WTC11 (cell line): Measurements from ENCODE around the gene UGGT2. TPM values are rescaled to one million over a fixed set of nuclear protein-coding genes. Genes with fewer than 3 reads are reported as not detected.

Source experiments
- ATAC-seq: fragments of 200-7000 bp; cut with Tn5 transposase; 2 replicates; pipeline ENCODE4 v1.10.0; 2021; ENCODE audit warnings: mild to moderate bottlenecking, moderate library complexity
- CTCF ChIA-PET: fragments of 300-600 bp; sonication (Branson Sonifier 250); formaldehyde crosslinking; loops from one replicate; lab custom pipeline; 2021; ENCODE audit warnings: antibody characterized with exemption; lab: Charles Lee
- POLR2A ChIA-PET: fragments of 350-600 bp; sonication (Branson Sonifier 250); formaldehyde crosslinking; loops from one replicate; lab custom pipeline; 2021; ENCODE audit warnings: antibody characterized with exemption; lab: Charles Lee
- DNase-seq: peaks from one replicate; pipeline ENCODE4 v3.0.0; 2021; ENCODE audit warnings: low spot score
- H3K27ac Mint-ChIP-seq: 2 replicates; pipeline ENCODE4 v1.8.0; 2021; ENCODE audit warnings: mixed read lengths
- H3K27me3 Mint-ChIP-seq: 2 replicates; pipeline ENCODE4 v1.8.0; 2021; ENCODE audit warnings: low read depth, mild to moderate bottlenecking, moderate library complexity, mixed read lengths
- H3K36me3 Mint-ChIP-seq: 2 replicates; pipeline ENCODE4 v1.8.0; 2021; ENCODE audit warnings: mixed read lengths
- H3K4me1 Mint-ChIP-seq: 2 replicates; pipeline ENCODE4 v1.8.0; 2022; ENCODE audit warnings: mixed read lengths
- H3K4me3 Mint-ChIP-seq: 2 replicates; pipeline ENCODE4 v1.8.0; 2021; ENCODE audit warnings: mild to moderate bottlenecking, moderate library complexity, mixed read lengths
- H3K9me3 Mint-ChIP-seq: 2 replicates; pipeline ENCODE4 v1.8.0; 2021; ENCODE audit warnings: mixed read lengths
- AFF4 ChIP-seq: sonication (generic); formaldehyde crosslinking; IDR thresholded peaks from 2 replicates; pipeline ENCODE4 v1.8.1; 2023; ENCODE audit warnings: mild to moderate bottlenecking, missing genetic modification reagents, borderline replicate concordance
- CBFB ChIP-seq: sonication (generic); formaldehyde crosslinking; IDR thresholded peaks from 2 replicates; pipeline ENCODE4 v1.8.1; 2022; ENCODE audit warnings: mild to moderate bottlenecking, low read depth, missing genetic modification reagents
- CREB1 ChIP-seq: sonication (generic); formaldehyde crosslinking; IDR thresholded peaks from 2 replicates; pipeline ENCODE4 v1.8.0; 2023; ENCODE audit warnings: mild to moderate bottlenecking, missing genetic modification reagents
- ESRRA ChIP-seq: sonication (generic); formaldehyde crosslinking; IDR thresholded peaks from 2 replicates; pipeline ENCODE4 v1.8.1; 2022; ENCODE audit warnings: mild to moderate bottlenecking, missing genetic modification reagents, borderline replicate concordance
- GRHL2 ChIP-seq: fragments of 250-450 bp; sonication (Bioruptor Pico); IDR thresholded peaks from 2 replicates; pipeline ENCODE4 v1.8.0; 2022; ENCODE audit warnings: mild to moderate bottlenecking, moderate library complexity; ENCODE audit not compliant: insufficient replicate concordance, severe bottlenecking
- MYBL2 ChIP-seq: sonication (generic); formaldehyde crosslinking; IDR thresholded peaks from 2 replicates; pipeline ENCODE4 v1.8.1; 2023; ENCODE audit warnings: mild to moderate bottlenecking, moderate library complexity, missing genetic modification reagents
- NFE2L1 ChIP-seq: sonication (generic); formaldehyde crosslinking; IDR thresholded peaks from 2 replicates; pipeline ENCODE4 v1.8.1; 2023; ENCODE audit warnings: missing genetic modification reagents
- NR2C2 ChIP-seq: sonication (generic); formaldehyde crosslinking; IDR thresholded peaks from 2 replicates; pipeline ENCODE4 v1.8.0; 2022; ENCODE audit warnings: mild to moderate bottlenecking, missing genetic modification reagents
- NR3C1 ChIP-seq: sonication (generic); formaldehyde crosslinking; conservative IDR thresholded peaks from 2 replicates; pipeline ENCODE4 v1.8.1; 2023; ENCODE audit warnings: low read depth, mild to moderate bottlenecking, missing genetic modification reagents
- RORB ChIP-seq: fragments of 250-450 bp; sonication (Bioruptor Pico); IDR thresholded peaks from 2 replicates; pipeline ENCODE4 v1.9.0; 2021; ENCODE audit warnings: mild to moderate bottlenecking
- SOX15 ChIP-seq: fragments of 250-450 bp; sonication (Bioruptor Pico); IDR thresholded peaks from 2 replicates; pipeline ENCODE4 v1.9.0; 2021; ENCODE audit warnings: mild to moderate bottlenecking
- TCF7 ChIP-seq: sonication (generic); formaldehyde crosslinking; IDR thresholded peaks from 2 replicates; pipeline ENCODE4 v1.8.0; 2022; ENCODE audit warnings: mild to moderate bottlenecking, low read depth, missing genetic modification reagents, moderate library complexity
- ZNF232 ChIP-seq: sonication (generic); formaldehyde crosslinking; IDR thresholded peaks from 2 replicates; pipeline ENCODE4 v1.8.0; 2022; ENCODE audit warnings: mild to moderate bottlenecking, missing genetic modification reagents
- ZNF423 ChIP-seq: fragments of 250-450 bp; sonication (Bioruptor Pico); IDR thresholded peaks from 2 replicates; pipeline ENCODE4 v2.1.2; 2022; ENCODE audit warnings: mild to moderate bottlenecking, moderate library complexity
- total RNA-seq: library from RNA; stranded (reverse); gene quantifications from 3 replicates; pipeline ENCODE4 v1.2.3, GENCODE V29; 2021
- TF ChIP-seq, protein P1 (sequence below): fragments of 250-450 bp; sonication (Bioruptor Pico); IDR thresholded peaks from 2 replicates; pipeline ENCODE4 v1.8.0; 2021; ENCODE audit warnings: mild to moderate bottlenecking
- TF ChIP-seq, protein P2 (sequence below): sonication (generic); formaldehyde crosslinking; IDR thresholded peaks from 2 replicates; pipeline ENCODE4 v1.8.0; 2023; ENCODE audit warnings: mild to moderate bottlenecking, missing genetic modification reagents
- TF ChIP-seq, protein P3 (sequence below): sonication (generic); formaldehyde crosslinking; IDR thresholded peaks from 2 replicates; pipeline ENCODE4 v1.8.0; 2022; ENCODE audit warnings: mild to moderate bottlenecking, missing genetic modification reagents
- TF ChIP-seq, protein P4 (sequence below): fragments of 250-450 bp; sonication (Bioruptor Pico); IDR thresholded peaks from 2 replicates; pipeline ENCODE4 v1.9.0; 2021; ENCODE audit warnings: mild to moderate bottlenecking
- TF ChIP-seq, protein P5 (sequence below): fragments of 250-450 bp; sonication (Bioruptor Pico); IDR thresholded peaks from 2 replicates; pipeline ENCODE4 v1.9.0; 2021; ENCODE audit warnings: mild to moderate bottlenecking, borderline replicate concordance

The UGGT2 gene
- total RNA-seq, 1 experiment from 2014 or later, result 31.1 TPM

GRCh38 chr13:96044238-96044637 lies 9.0 kb downstream of the UGGT2 start (continued):
- TF ChIP-seq, protein P1, sequence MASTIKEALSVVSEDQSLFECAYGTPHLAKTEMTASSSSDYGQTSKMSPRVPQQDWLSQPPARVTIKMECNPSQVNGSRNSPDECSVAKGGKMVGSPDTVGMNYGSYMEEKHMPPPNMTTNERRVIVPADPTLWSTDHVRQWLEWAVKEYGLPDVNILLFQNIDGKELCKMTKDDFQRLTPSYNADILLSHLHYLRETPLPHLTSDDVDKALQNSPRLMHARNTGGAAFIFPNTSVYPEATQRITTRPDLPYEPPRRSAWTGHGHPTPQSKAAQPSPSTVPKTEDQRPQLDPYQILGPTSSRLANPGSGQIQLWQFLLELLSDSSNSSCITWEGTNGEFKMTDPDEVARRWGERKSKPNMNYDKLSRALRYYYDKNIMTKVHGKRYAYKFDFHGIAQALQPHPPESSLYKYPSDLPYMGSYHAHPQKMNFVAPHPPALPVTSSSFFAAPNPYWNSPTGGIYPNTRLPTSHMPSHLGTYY, result no peak
- TF ChIP-seq, protein P2, sequence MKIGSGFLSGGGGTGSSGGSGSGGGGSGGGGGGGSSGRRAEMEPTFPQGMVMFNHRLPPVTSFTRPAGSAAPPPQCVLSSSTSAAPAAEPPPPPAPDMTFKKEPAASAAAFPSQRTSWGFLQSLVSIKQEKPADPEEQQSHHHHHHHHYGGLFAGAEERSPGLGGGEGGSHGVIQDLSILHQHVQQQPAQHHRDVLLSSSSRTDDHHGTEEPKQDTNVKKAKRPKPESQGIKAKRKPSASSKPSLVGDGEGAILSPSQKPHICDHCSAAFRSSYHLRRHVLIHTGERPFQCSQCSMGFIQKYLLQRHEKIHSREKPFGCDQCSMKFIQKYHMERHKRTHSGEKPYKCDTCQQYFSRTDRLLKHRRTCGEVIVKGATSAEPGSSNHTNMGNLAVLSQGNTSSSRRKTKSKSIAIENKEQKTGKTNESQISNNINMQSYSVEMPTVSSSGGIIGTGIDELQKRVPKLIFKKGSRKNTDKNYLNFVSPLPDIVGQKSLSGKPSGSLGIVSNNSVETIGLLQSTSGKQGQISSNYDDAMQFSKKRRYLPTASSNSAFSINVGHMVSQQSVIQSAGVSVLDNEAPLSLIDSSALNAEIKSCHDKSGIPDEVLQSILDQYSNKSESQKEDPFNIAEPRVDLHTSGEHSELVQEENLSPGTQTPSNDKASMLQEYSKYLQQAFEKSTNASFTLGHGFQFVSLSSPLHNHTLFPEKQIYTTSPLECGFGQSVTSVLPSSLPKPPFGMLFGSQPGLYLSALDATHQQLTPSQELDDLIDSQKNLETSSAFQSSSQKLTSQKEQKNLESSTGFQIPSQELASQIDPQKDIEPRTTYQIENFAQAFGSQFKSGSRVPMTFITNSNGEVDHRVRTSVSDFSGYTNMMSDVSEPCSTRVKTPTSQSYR (CRISPR knock-in tag), result no peak
- no peak for TF ChIP-seq NFE2L1 (CRISPR knock-in tag)

- POLR2A ChIA-PET, result interaction anchor here (1.2 kb wide), 1 partner anchor 12 kb away, joined by 3 read pairs; the partner anchor contains the start of gene UGGT2
- H3K36me3 Mint-ChIP-seq, result peaks cover 39% of the 10 kb centered on the region
- peak; percentile 82 for ATAC-seq
- DNase-seq, result no peak
- H3K4me1 Mint-ChIP-seq, result peaks cover 41% of the 10 kb centered on the region
- CTCF ChIA-PET, result interaction anchor here (2.0 kb wide), 1 partner anchor 22 kb away, joined by 6 read pairs; no protein-coding TSS in a partner anchor
- no peaks in the 10 kb centered on the region for H3K27me3 Mint-ChIP-seq
- H3K9me3 Mint-ChIP-seq, result peaks cover 37% of the 10 kb centered on the region
- TF ChIP-seq NR2C2 (CRISPR knock-in tag) (no peak), ZNF232 (CRISPR knock-in tag) (no peak), ESRRA (CRISPR knock-in tag) (no peak), NFE2L1 (CRISPR knock-in tag) (0 out of 2 replicates have a peak, but pooled peaks have one; percentile 24), GRHL2 (CRISPR knock-in tag) (no peak), SOX15 (CRISPR knock-in tag) (no peak), CREB1 (CRISPR knock-in tag) (no peak), ZNF423 (peak; percentile 38; the same call in 1 of the 2 replicates), MYBL2 (CRISPR knock-in tag) (no peak), TCF7 (CRISPR knock-in tag) (no peak), RORB (CRISPR knock-in tag) (no peak), AFF4 (no peak), CBFB (CRISPR knock-in tag) (no peak), NR3C1 (CRISPR knock-in tag) (no peak)
- TF ChIP-seq, protein P3, sequence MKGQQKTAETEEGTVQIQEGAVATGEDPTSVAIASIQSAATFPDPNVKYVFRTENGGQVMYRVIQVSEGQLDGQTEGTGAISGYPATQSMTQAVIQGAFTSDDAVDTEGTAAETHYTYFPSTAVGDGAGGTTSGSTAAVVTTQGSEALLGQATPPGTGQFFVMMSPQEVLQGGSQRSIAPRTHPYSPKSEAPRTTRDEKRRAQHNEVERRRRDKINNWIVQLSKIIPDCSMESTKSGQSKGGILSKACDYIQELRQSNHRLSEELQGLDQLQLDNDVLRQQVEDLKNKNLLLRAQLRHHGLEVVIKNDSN (CRISPR knock-in tag), result no peak
- TF ChIP-seq, protein P4, sequence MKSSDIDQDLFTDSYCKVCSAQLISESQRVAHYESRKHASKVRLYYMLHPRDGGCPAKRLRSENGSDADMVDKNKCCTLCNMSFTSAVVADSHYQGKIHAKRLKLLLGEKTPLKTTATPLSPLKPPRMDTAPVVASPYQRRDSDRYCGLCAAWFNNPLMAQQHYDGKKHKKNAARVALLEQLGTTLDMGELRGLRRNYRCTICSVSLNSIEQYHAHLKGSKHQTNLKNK (CRISPR knock-in tag), result no peak
- TF ChIP-seq, protein P5, sequence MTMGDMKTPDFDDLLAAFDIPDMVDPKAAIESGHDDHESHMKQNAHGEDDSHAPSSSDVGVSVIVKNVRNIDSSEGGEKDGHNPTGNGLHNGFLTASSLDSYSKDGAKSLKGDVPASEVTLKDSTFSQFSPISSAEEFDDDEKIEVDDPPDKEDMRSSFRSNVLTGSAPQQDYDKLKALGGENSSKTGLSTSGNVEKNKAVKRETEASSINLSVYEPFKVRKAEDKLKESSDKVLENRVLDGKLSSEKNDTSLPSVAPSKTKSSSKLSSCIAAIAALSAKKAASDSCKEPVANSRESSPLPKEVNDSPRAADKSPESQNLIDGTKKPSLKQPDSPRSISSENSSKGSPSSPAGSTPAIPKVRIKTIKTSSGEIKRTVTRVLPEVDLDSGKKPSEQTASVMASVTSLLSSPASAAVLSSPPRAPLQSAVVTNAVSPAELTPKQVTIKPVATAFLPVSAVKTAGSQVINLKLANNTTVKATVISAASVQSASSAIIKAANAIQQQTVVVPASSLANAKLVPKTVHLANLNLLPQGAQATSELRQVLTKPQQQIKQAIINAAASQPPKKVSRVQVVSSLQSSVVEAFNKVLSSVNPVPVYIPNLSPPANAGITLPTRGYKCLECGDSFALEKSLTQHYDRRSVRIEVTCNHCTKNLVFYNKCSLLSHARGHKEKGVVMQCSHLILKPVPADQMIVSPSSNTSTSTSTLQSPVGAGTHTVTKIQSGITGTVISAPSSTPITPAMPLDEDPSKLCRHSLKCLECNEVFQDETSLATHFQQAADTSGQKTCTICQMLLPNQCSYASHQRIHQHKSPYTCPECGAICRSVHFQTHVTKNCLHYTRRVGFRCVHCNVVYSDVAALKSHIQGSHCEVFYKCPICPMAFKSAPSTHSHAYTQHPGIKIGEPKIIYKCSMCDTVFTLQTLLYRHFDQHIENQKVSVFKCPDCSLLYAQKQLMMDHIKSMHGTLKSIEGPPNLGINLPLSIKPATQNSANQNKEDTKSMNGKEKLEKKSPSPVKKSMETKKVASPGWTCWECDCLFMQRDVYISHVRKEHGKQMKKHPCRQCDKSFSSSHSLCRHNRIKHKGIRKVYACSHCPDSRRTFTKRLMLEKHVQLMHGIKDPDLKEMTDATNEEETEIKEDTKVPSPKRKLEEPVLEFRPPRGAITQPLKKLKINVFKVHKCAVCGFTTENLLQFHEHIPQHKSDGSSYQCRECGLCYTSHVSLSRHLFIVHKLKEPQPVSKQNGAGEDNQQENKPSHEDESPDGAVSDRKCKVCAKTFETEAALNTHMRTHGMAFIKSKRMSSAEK (CRISPR knock-in tag), result no peak
- H3K27ac Mint-ChIP-seq, result no peak overlapping the region
- no peak overlapping the region for H3K4me3 Mint-ChIP-seq
Observed at GRCh38 chr13:96041326-96042110, 11.7 kb downstream of the UGGT2 start.
